NCI-H2107 (cell line): ENCODE results near the gene FGF2.
"Not testable (repeated sequence)": the region's sequence is repeated elsewhere in the genome, so short reads cannot be mapped to it uniquely, and the experiment has no call there.

Experiments used
- DNase-seq: peaks from one replicate; lab custom pipeline; 2025; lab: John Stamatoyannopoulos, UW

Gene FGF2

GRCh38 chr4:122847931-122848330 lies 21.3 kb downstream of the FGF2 start:
- no peak for DNase-seq

GRCh38 chr4:122849789-122850188 lies 23.2 kb downstream of the FGF2 start:
- DNase-seq = not testable (repeated sequence)

- DNase-seq = no peak
These were observed 24.9 kb downstream of the FGF2 start for GRCh38 chr4:122851568-122851967.

GRCh38 chr4:122854447-122855352 lies 28.1 kb downstream of the FGF2 start:
- DNase-seq = no peak

GRCh38 chr4:122855353-122855890 lies 28.8 kb downstream of the FGF2 start:
- DNase-seq = no peak

- DNase-seq = no peak
These were observed 30.5 kb downstream of the FGF2 start for GRCh38 chr4:122857160-122857559.

GRCh38 chr4:122858705-122859104 lies 32.1 kb downstream of the FGF2 start:
- DNase-seq = no peak

GRCh38 chr4:122861172-122861943 lies 34.7 kb downstream of the FGF2 start:
- no peak for DNase-seq

- DNase-seq = no peak
These were observed 37.0 kb downstream of the FGF2 start for GRCh38 chr4:122863639-122864038.

GRCh38 chr4:122865425-122865824 lies 38.8 kb downstream of the FGF2 start:
- no peak for DNase-seq

- DNase-seq = not testable (repeated sequence)
These were observed 41.6 kb downstream of the FGF2 start for GRCh38 chr4:122868235-122868634.

- DNase-seq = no peak
These were observed 46.5 kb downstream of the FGF2 start for GRCh38 chr4:122873146-122873545.

GRCh38 chr4:122873821-122874593 lies 47.4 kb downstream of the FGF2 start:
- no peak for DNase-seq

GRCh38 chr4:122875949-122876348 lies 49.3 kb downstream of the FGF2 start:
- no peak for DNase-seq

- no peak for DNase-seq
These were observed 49.8 kb downstream of the FGF2 start for GRCh38 chr4:122876456-122876855.

- no peak for DNase-seq
These were observed 52.4 kb downstream of the FGF2 start for GRCh38 chr4:122879001-122879400.

GRCh38 chr4:122882857-122883735 lies 56.5 kb downstream of the FGF2 start:
- DNase-seq = no peak

GRCh38 chr4:122884499-122884898 lies 57.9 kb downstream of the FGF2 start:
- DNase-seq = no peak

GRCh38 chr4:122889726-122890125 lies 63.1 kb downstream of the FGF2 start:
- no peak for DNase-seq

- DNase-seq = no peak
These were observed 63.6 kb downstream of the FGF2 start for GRCh38 chr4:122890147-122890795.
